IMR-90 (cell line): Measurements from ENCODE around the gene CCDC171. TPM values are rescaled to one million over a fixed set of nuclear protein-coding genes. Genes with fewer than 3 reads are reported as not detected.

ENCODE experiments used
- ATAC-seq: fragments of 200-7000 bp; cut with Tn5 transposase; 2 replicates; pipeline ENCODE4 v1.9.1; 2020; ENCODE audit warnings: low read depth, mild to moderate bottlenecking, moderate library complexity
- BruUV-seq: library from RNA; stranded (reverse); fragments of 400-500 nt; replicated peaks from 2 replicates; lab custom pipeline; 2021; lab: Mats Ljungman, UMichigan
- CTCF ChIA-PET: fragments of 300-600 bp; formaldehyde crosslinking; extraction: SDS; loops from one replicate; lab custom pipeline; 2021; ENCODE audit warnings: antibody characterized with exemption; lab: Yijun Ruan, JAX
- POLR2A ChIA-PET: fragments of 300-600 bp; sonication (Branson Sonifier 250); formaldehyde crosslinking; loops from one replicate; lab custom pipeline; 2022; ENCODE audit warnings: antibody characterized with exemption; ENCODE audit not compliant: unreplicated experiment; lab: Charles Lee
- DNase-seq: peaks from one replicate; pipeline ENCODE4 v3.0.0; 2013
- H2AFZ ChIP-seq: replicated peaks from 2 replicates; pipeline ENCODE3; 2013; ENCODE audit warnings: low read length, mild to moderate bottlenecking; ENCODE audit not compliant: poor library complexity
- H2AK5ac ChIP-seq: 2 replicates; pipeline ENCODE4 v1.6.1; 2013; ENCODE audit warnings: low read depth, low read length, inconsistent platforms
- H2AK9ac ChIP-seq: replicated peaks from 2 replicates; pipeline ENCODE3; 2013; ENCODE audit warnings: mild to moderate bottlenecking, low read depth, low read length, moderate library complexity; ENCODE audit not compliant: poor library complexity
- H2BK120ac ChIP-seq: 2 replicates; pipeline ENCODE4 v1.6.1; 2013; ENCODE audit warnings: low read depth, low read length, inconsistent platforms
- H2BK15ac ChIP-seq: 3 replicates; pipeline ENCODE4 v1.6.1; 2013; ENCODE audit warnings: low read depth, low read length, inconsistent platforms
- H2BK20ac ChIP-seq: 2 replicates; pipeline ENCODE4 v1.6.1; 2013; ENCODE audit warnings: low read depth, mild to moderate bottlenecking, inconsistent platforms, low read length, moderate library complexity
- H2BK5ac ChIP-seq: 2 replicates; pipeline ENCODE4 v1.6.1; 2013; ENCODE audit warnings: mild to moderate bottlenecking, low read depth, low read length, inconsistent platforms; ENCODE audit not compliant: poor library complexity, severe bottlenecking
- H3K14ac ChIP-seq: replicated peaks from 2 replicates; pipeline ENCODE4 v1.6.1; 2013; ENCODE audit warnings: low read depth, low read length, inconsistent platforms
- H3K18ac ChIP-seq: 2 replicates; pipeline ENCODE4 v1.6.1; 2013; ENCODE audit warnings: low read depth, low read length, control low read depth
- H3K23ac ChIP-seq: 2 replicates; pipeline ENCODE4 v1.6.1; 2013; ENCODE audit warnings: low read depth, low read length, inconsistent platforms
- H3K27ac ChIP-seq: 2 replicates; pipeline ENCODE4 v1.5.1; 2013; ENCODE audit warnings: mild to moderate bottlenecking, control low read depth, low read length; ENCODE audit not compliant: insufficient read depth
- H3K27me3 ChIP-seq: 2 replicates; pipeline ENCODE4 v1.6.1; 2013; ENCODE audit warnings: low read length; ENCODE audit not compliant: control insufficient read depth, insufficient read depth
- H3K36me3 ChIP-seq: 2 replicates; pipeline ENCODE4 v1.6.1; 2013; ENCODE audit warnings: low read length, mixed read lengths; ENCODE audit not compliant: control insufficient read depth, insufficient read depth
- H3K4ac ChIP-seq: 2 replicates; pipeline ENCODE4 v1.6.1; 2013; ENCODE audit warnings: low read depth, low read length, inconsistent platforms
- H3K4me1 ChIP-seq: 2 replicates; pipeline ENCODE4 v1.6.1; 2013; ENCODE audit warnings: low read length, mixed read lengths; ENCODE audit not compliant: control insufficient read depth, insufficient read depth
- H3K4me2 ChIP-seq: 2 replicates; pipeline ENCODE4 v1.6.1; 2013; ENCODE audit warnings: low read depth, mild to moderate bottlenecking, control low read depth, low read length, moderate library complexity
- H3K4me3 ChIP-seq: 2 replicates; pipeline ENCODE4 v1.5.1; 2013; ENCODE audit warnings: low read depth, mild to moderate bottlenecking, control low read depth, low read length, moderate library complexity; ENCODE audit not compliant: insufficient read depth
- H3K56ac ChIP-seq: 2 replicates; pipeline ENCODE4 v1.6.1; 2013; ENCODE audit warnings: low read length, inconsistent platforms; ENCODE audit not compliant: insufficient read depth; ENCODE audit errors: extremely low read depth
- H3K79me1 ChIP-seq, 2 experiments: 2 replicates each; pipeline ENCODE4 v1.6.1; 2013; ENCODE audit warnings: low read length in 2 of 2, inconsistent platforms in 1 of 2, low read depth in 1 of 2
- H3K9ac ChIP-seq: 2 replicates; pipeline ENCODE4 v1.6.1; 2013; ENCODE audit warnings: low read depth, low read length, control low read depth
- H3K9me1 ChIP-seq: 2 replicates; pipeline ENCODE4 v1.6.1; 2013; ENCODE audit warnings: low read length, inconsistent platforms; ENCODE audit not compliant: insufficient read depth
- H3K9me3 ChIP-seq: 2 replicates; pipeline ENCODE4 v1.6.1; 2013; ENCODE audit warnings: low read length; ENCODE audit not compliant: control insufficient read depth, insufficient read depth
- H4K20me1 ChIP-seq: 2 replicates; pipeline ENCODE4 v1.6.1; 2013; ENCODE audit warnings: low read length, inconsistent platforms; ENCODE audit not compliant: insufficient read depth
- H4K5ac ChIP-seq: 2 replicates; pipeline ENCODE4 v1.6.1; 2013; ENCODE audit warnings: mild to moderate bottlenecking, low read depth, low read length, control low read depth
- H4K8ac ChIP-seq, 2 experiments: 2 replicates each; pipeline ENCODE4 v1.6.1; 2013; ENCODE audit warnings: low read depth in 2 of 2, low read length in 2 of 2, control low read depth in 1 of 2, inconsistent platforms in 1 of 2
- H4K91ac ChIP-seq: 2 replicates; pipeline ENCODE4 v1.6.1; 2013; ENCODE audit warnings: low read depth, low read length, inconsistent platforms; ENCODE audit not compliant: insufficient read depth
- BHLHE40 ChIP-seq: fragments of 150-350 bp; IDR thresholded peaks from 2 replicates; pipeline ENCODE4 v1.6.1; 2016; ENCODE audit warnings: mild to moderate bottlenecking, low read depth, low read length
- CEBPB ChIP-seq: IDR thresholded peaks from 2 replicates; pipeline ENCODE4 v1.6.1; 2012; ENCODE audit warnings: low read depth, low read length, improper control_type of control experiment
- CHD1 ChIP-seq: IDR thresholded peaks from 2 replicates; pipeline ENCODE4 v1.6.1; 2012; ENCODE audit warnings: low read depth, low read length, improper control_type of control experiment
- CTCF ChIP-seq: conservative IDR thresholded peaks from 2 replicates; pipeline ENCODE4 v1.5.1; 2012; ENCODE audit warnings: mild to moderate bottlenecking, low read depth, low read length, improper control_type of control experiment
- ELK1 ChIP-seq: fragments of 150-350 bp; IDR thresholded peaks from 2 replicates; pipeline ENCODE4 v1.6.1; 2016; ENCODE audit warnings: low read depth, mild to moderate bottlenecking, low read length, moderate library complexity, borderline replicate concordance
- FOS ChIP-seq: fragments of 150-350 bp; IDR thresholded peaks from 2 replicates; pipeline ENCODE4 v1.6.1; 2016; ENCODE audit warnings: low read depth, low read length
- MAFK ChIP-seq: IDR thresholded peaks from 2 replicates; pipeline ENCODE4 v1.6.1; 2012; ENCODE audit warnings: low read depth, low read length, improper control_type of control experiment
- MAZ ChIP-seq: IDR thresholded peaks from 2 replicates; pipeline ENCODE4 v1.6.1; 2012; ENCODE audit warnings: low read depth, mild to moderate bottlenecking, low read length, improper control_type of control experiment, moderate library complexity, borderline replicate concordance
- MXI1 ChIP-seq: IDR thresholded peaks from 2 replicates; pipeline ENCODE4 v1.6.1; 2012; ENCODE audit warnings: low read depth, mild to moderate bottlenecking, low read length, moderate library complexity, borderline replicate concordance
- NFE2L2 ChIP-seq: fragments of 150-350 bp; IDR thresholded peaks from 2 replicates; pipeline ENCODE4 v1.6.1; 2016; ENCODE audit warnings: low read depth, mild to moderate bottlenecking, low read length
- POLR2A ChIP-seq: IDR thresholded peaks from 2 replicates; pipeline ENCODE4 v1.6.1; 2012; ENCODE audit warnings: mild to moderate bottlenecking, low read depth, low read length
- RAD21 ChIP-seq: IDR thresholded peaks from 2 replicates; pipeline ENCODE4 v1.6.1; 2012; ENCODE audit warnings: low read length, improper control_type of control experiment
- RCOR1 ChIP-seq: IDR thresholded peaks from 2 replicates; pipeline ENCODE4 v1.6.1; 2012; ENCODE audit warnings: mild to moderate bottlenecking, low read length, improper control_type of control experiment; ENCODE audit not compliant: insufficient replicate concordance
- RFX5 ChIP-seq: IDR thresholded peaks from 2 replicates; pipeline ENCODE4 v1.8.0; 2012; ENCODE audit warnings: low read depth, mild to moderate bottlenecking, low read length, moderate library complexity
- USF2 ChIP-seq: fragments of 150-350 bp; IDR thresholded peaks from 2 replicates; pipeline ENCODE4 v1.6.1; 2017; ENCODE audit warnings: mild to moderate bottlenecking, antibody characterized with exemption, low read length, low read depth
- WGBS, 2 experiments: methylation state at CpG; one replicate each; pipeline versions ENCODE4 v1.1.5 to v1.1.7; 2013; ENCODE audit warnings: missing lambda C conversion rate in 2 of 2; ENCODE audit not compliant: insufficient read length in 1 of 2; ENCODE audit errors: extremely low coverage in 2 of 2; 5-methylcytosine and 5-hydroxymethylcytosine counted together
- dilution Hi-C: fragments of 300-500 bp; cut with HindIII; formaldehyde crosslinking; loops from one replicate; pipeline ENCODE4 v1.14.3; 2018; ENCODE audit warnings: low sequenced_read_pairs; ENCODE audit not compliant: unreplicated experiment
- in situ Hi-C: fragments of 300-500 bp; cut with MboI; formaldehyde crosslinking; loops from 3 replicates; pipeline ENCODE4 v1.14.3; 2019; ENCODE audit warnings: low sequenced_read_pairs, inconsistent platforms, mixed read lengths
- intact Hi-C: fragments of 100-400 bp; cut with micrococcal nuclease; formaldehyde crosslinking; loops from 2 replicates; pipeline ENCODE4 v1.10.0; 2022
- polyA plus RNA-seq, 3 experiments: library from polyadenylated mRNA; depleted of rRNA; stranded (reverse); fragments of >200 nt; gene quantifications; 2 replicates each; pipeline ENCODE4 v1.2.3, GENCODE V29; 2012; ENCODE audit warnings: low replicate concordance in 1 of 3
- total RNA-seq: library from RNA; depleted of rRNA; stranded (reverse); fragments of >200 nt; gene quantifications from 2 replicates; pipeline ENCODE4 v1.2.3, GENCODE V29; 2012

The CCDC171 gene
- total and polyA plus RNA-seq, 2 of the 4 experiments (the other 2 are of a cell fraction) = 0.63 to 2.2 TPM

- intact Hi-C loops = no loop called here
- Histone ChIP-seq H2BK120ac (no peak overlapping the region), H3K9me3 (no peaks in the 10 kb centered on the region), H3K27ac (no peak overlapping the region), H2BK15ac (no peak overlapping the region), H2BK5ac (no peak overlapping the region), H3K4me2 (no peak overlapping the region), H3K4me1 (no peaks in the 10 kb centered on the region), H3K36me3 (no peaks in the 10 kb centered on the region), H3K27me3 (no peaks in the 10 kb centered on the region), H2AFZ (no peak overlapping the region), H4K5ac (no peak overlapping the region), H2AK9ac (no peak overlapping the region), H3K23ac (no peak overlapping the region), H3K14ac (no peak overlapping the region), H4K20me1 (no peaks in the 10 kb centered on the region; the same call in 1 of the 2 replicates), H3K18ac (no peak overlapping the region), H2BK20ac (no peak overlapping the region), H3K4me3 (no peak overlapping the region), H3K56ac (no peak overlapping the region), H3K4ac (no peak overlapping the region), H4K91ac (no peak overlapping the region), H3K9ac (no peak overlapping the region), H3K9me1 (no peaks in the 10 kb centered on the region), H3K79me1 (no peaks in the 10 kb centered on the region), H4K8ac (no peak overlapping the region), H2AK5ac (no peak overlapping the region)
- in situ Hi-C loops = no loop called here
- TF ChIP-seq MXI1 (no peak), FOS (no peak), CTCF (no peak), ELK1 (no peak), NFE2L2 (no peak), BHLHE40 (no peak), RCOR1 (no peak), MAZ (no peak), MAFK (no peak), CHD1 (no peak), RAD21 (no peak), CEBPB (no peak), USF2 (no peak), POLR2A (no peak), RFX5 (no peak)
- DNase-seq (no peak), ATAC-seq (no peak)
- CTCF ChIA-PET = no interaction called here
- dilution Hi-C loops = no loop called here
- POLR2A ChIA-PET = no interaction called here
- BruUV-seq = no TSS peak
- no CpG with 5 or more reads among the region's 5 CpGs for WGBS, 2 experiments
Observed at GRCh38 chr9:15782106-15782505, 229.3 kb downstream of the CCDC171 start.
